Lower leg skin (tissue), 4 donors: Measurements from ENCODE around the gene SCYL1. TPM values are rescaled to one million over a fixed set of nuclear protein-coding genes. Genes with fewer than 3 reads are reported as not detected.

Experiments
- DNase-seq, 2 donors: peaks; one replicate each; pipeline ENCODE4 v3.0.0-alpha.2; 2019; ENCODE audit warnings: low spot score in 2 of 2
- H3K4me3 ChIP-seq: fragments of 200-600 bp; sonication (generic); 2 replicates; pipeline ENCODE4 v1.5.1; 2017; ENCODE audit warnings: mild to moderate bottlenecking, low read depth; ENCODE audit not compliant: poor library complexity, severe bottlenecking
- CTCF ChIP-seq, 3 donors: fragments of 450-650 bp; IDR thresholded peaks; one replicate each; pipeline ENCODE4 v1.5.1; 2016; ENCODE audit warnings: antibody characterized with exemption in 3 of 3, mild to moderate bottlenecking in 3 of 3, moderate library complexity in 2 of 3
- POLR2A ChIP-seq, 2 donors: fragments of 450-650 bp; IDR thresholded peaks; one replicate each; pipeline ENCODE4 v1.6.1; 2016 to 2017; ENCODE audit warnings: antibody characterized with exemption in 2 of 2, mild to moderate bottlenecking in 1 of 2, moderate library complexity in 1 of 2
- WGBS, 2 donors: methylation state at CpG; one replicate each; pipeline ENCODE4 v1.1.5; 2018; 5-methylcytosine and 5-hydroxymethylcytosine counted together
- intact Hi-C: fragments of 100-400 bp; cut with DNase I; formaldehyde crosslinking; loops from one replicate; pipeline ENCODE4 v1.15.0; 2023; ENCODE audit warnings: low total_unique reads
- total RNA-seq, 4 donors: library from RNA; depleted of rRNA; stranded (reverse); fragments of >200 nt; gene quantifications; one replicate each; pipeline ENCODE4 v1.1.0, GENCODE V29; 2016

The SCYL1 gene
- total RNA-seq, 4 donors from 2014 or later = 73.1 to 103 (median 89.5) TPM

- TF ChIP-seq CTCF (IDR thresholded peaks at IDR 0.05) = no peak
- no peak for TF ChIP-seq POLR2A (IDR thresholded peaks at IDR 0.05)
- peak in 1 of 2 donors; percentile 92 for DNase-seq
- no peak overlapping the region for H3K4me3 ChIP-seq
- intact Hi-C loops = no loop called here
- WGBS, 2 donors = 21 to 22% methylated on average over 10 of the region's 10 CpGs
These were observed 36.4 kb upstream of the SCYL1 start for GRCh38 chr11:65488273-65489034.

GRCh38 chr11:65489035-65489705 is 35.7 kb upstream of the SCYL1 start:
- peak in 1 of 2 donors; percentile 90 for DNase-seq
- WGBS, 2 donors = 55 to 62% methylated on average over 8 to 10 of the region's 10 CpGs
- H3K4me3 ChIP-seq = no peak overlapping the region
- intact Hi-C loops = no loop called here
- no peak for TF ChIP-seq POLR2A (IDR thresholded peaks at IDR 0.05)
- no peak for TF ChIP-seq CTCF (IDR thresholded peaks at IDR 0.05)

GRCh38 chr11:65489706-65490320 is 35.1 kb upstream of the SCYL1 start:
- peak in 1 of 2 donors; percentile 85 for DNase-seq
- H3K4me3 ChIP-seq = no peak overlapping the region
- 23 to 32% methylated on average over 8 of the region's 8 CpGs for WGBS, 2 donors
- no peak for TF ChIP-seq CTCF (IDR thresholded peaks at IDR 0.05)
- intact Hi-C loops = no loop called here

- peak in 1 of 2 donors; percentile 88 for DNase-seq
- H3K4me3 ChIP-seq = no peak overlapping the region
- WGBS, 2 donors = 57 to 65% methylated on average over 3 of the region's 3 CpGs
- intact Hi-C loops = no loop called here
- no peak for TF ChIP-seq POLR2A (IDR thresholded peaks at IDR 0.05)
- no peak for TF ChIP-seq CTCF (IDR thresholded peaks at IDR 0.05)
These were observed 33.8 kb upstream of the SCYL1 start for GRCh38 chr11:65491163-65491465.

- no peak overlapping the region for H3K4me3 ChIP-seq
- no peak for TF ChIP-seq POLR2A (IDR thresholded peaks at IDR 0.05)
- no peak for TF ChIP-seq CTCF (IDR thresholded peaks at IDR 0.05)
- intact Hi-C loops = no loop called here
- 9 to 17% methylated on average over 17 of the region's 17 CpGs for WGBS, 2 donors
- peak; percentile 87 to 97 for DNase-seq
These were observed 33.1 kb upstream of the SCYL1 start for GRCh38 chr11:65491614-65492386.
